Measurements from ENCODE around the gene LCN12.

The LCN12 gene

GRCh38 chr9:136915632-136916329, 36.3 kb upstream of the LCN12 start:
- H3K9me3 ChIP-seq (ENCODE audit: low read depth, low read length) = no peaks in the 10 kb centered on the region
- TF ChIP-seq EZH2 (IDR thresholded peaks at IDR 0.05) = no peak
- no peak for TF ChIP-seq FOXP2 (optimal IDR thresholded peaks at IDR 0.05; ENCODE audit: control extremely low read depth, extremely low read length, insufficient read depth)
- TF ChIP-seq POLR2AphosphoS5 (IDR thresholded peaks at IDR 0.05; ENCODE audit: borderline replicate concordance, low read depth, low read length) = no peak
- DNase-seq (ENCODE audit: low read depth, low spot score) = no peak
- no peak overlapping the region for H3K9ac ChIP-seq (ENCODE audit: insufficient read length)
- H3K4me3 ChIP-seq = no peak overlapping the region
- peaks cover 48% of the 10 kb centered on the region; the same call in 1 of the 2 replicates for H3K36me3 ChIP-seq (ENCODE audit: insufficient read depth, low read length)
- H3K27ac ChIP-seq = no peak overlapping the region

GRCh38 chr9:136916330-136917184, 35.5 kb upstream of the LCN12 start:
- peaks cover 54% of the 10 kb centered on the region; the same call in 1 of the 2 replicates for H3K36me3 ChIP-seq (ENCODE audit: insufficient read depth, low read length)
- no peak overlapping the region for H3K9ac ChIP-seq (ENCODE audit: insufficient read length)

GRCh38 chr9:136917902-136918301, 34.2 kb upstream of the LCN12 start:
- H3K4me3 ChIP-seq = no peak overlapping the region
- no peak for DNase-seq (ENCODE audit: low read depth, low spot score)
- H3K27ac ChIP-seq = no peak overlapping the region
- TF ChIP-seq POLR2AphosphoS5 (IDR thresholded peaks at IDR 0.05; ENCODE audit: borderline replicate concordance, low read depth, low read length) (no peak), FOXP2 (optimal IDR thresholded peaks at IDR 0.05; ENCODE audit: control extremely low read depth, extremely low read length, insufficient read depth) (no peak), EZH2 (IDR thresholded peaks at IDR 0.05) (no peak)
- peaks cover 54% of the 10 kb centered on the region; the same call in 1 of the 2 replicates for H3K36me3 ChIP-seq (ENCODE audit: insufficient read depth, low read length)
- H3K9me3 ChIP-seq (ENCODE audit: low read depth, low read length) = no peaks in the 10 kb centered on the region
- H3K9ac ChIP-seq (ENCODE audit: insufficient read length) = no peak overlapping the region

More at GRCh38 chr9:136916330-136917184, 35.5 kb upstream of the LCN12 start:
- H3K9me3 ChIP-seq (ENCODE audit: low read depth, low read length) = no peaks in the 10 kb centered on the region
- H3K4me3 ChIP-seq = no peak overlapping the region
- H3K27ac ChIP-seq = no peak overlapping the region
- TF ChIP-seq EZH2 (IDR thresholded peaks at IDR 0.05) (no peak), FOXP2 (optimal IDR thresholded peaks at IDR 0.05; ENCODE audit: control extremely low read depth, extremely low read length, insufficient read depth) (no peak), POLR2AphosphoS5 (IDR thresholded peaks at IDR 0.05; ENCODE audit: borderline replicate concordance, low read depth, low read length) (no peak)
- no peak for DNase-seq (ENCODE audit: low read depth, low spot score)

GRCh38 chr9:136920069-136920468, 32.0 kb upstream of the LCN12 start:
- peaks cover 48% of the 10 kb centered on the region; the same call in 1 of the 2 replicates for H3K36me3 ChIP-seq (ENCODE audit: insufficient read depth, low read length)
- no peak overlapping the region for H3K9ac ChIP-seq (ENCODE audit: insufficient read length)
- TF ChIP-seq FOXP2 (optimal IDR thresholded peaks at IDR 0.05; ENCODE audit: control extremely low read depth, extremely low read length, insufficient read depth) = no peak
- no peak for TF ChIP-seq POLR2AphosphoS5 (IDR thresholded peaks at IDR 0.05; ENCODE audit: borderline replicate concordance, low read depth, low read length)
- no peak for TF ChIP-seq EZH2 (IDR thresholded peaks at IDR 0.05)

GRCh38 chr9:136920734-136921231, 31.3 kb upstream of the LCN12 start:
- Histone ChIP-seq H3K9ac (ENCODE audit: insufficient read length) (no peak overlapping the region), H3K27ac (no peak overlapping the region), H3K9me3 (ENCODE audit: low read depth, low read length) (no peaks in the 10 kb centered on the region), H3K36me3 (ENCODE audit: insufficient read depth, low read length) (peaks cover 42% of the 10 kb centered on the region; the same call in 1 of the 2 replicates), H3K4me3 (no peak overlapping the region)
- no peak for DNase-seq (ENCODE audit: low read depth, low spot score)
- TF ChIP-seq POLR2AphosphoS5 (IDR thresholded peaks at IDR 0.05; ENCODE audit: borderline replicate concordance, low read depth, low read length) (no peak), FOXP2 (optimal IDR thresholded peaks at IDR 0.05; ENCODE audit: control extremely low read depth, extremely low read length, insufficient read depth) (no peak), EZH2 (IDR thresholded peaks at IDR 0.05) (no peak)

More at GRCh38 chr9:136920069-136920468, 32.0 kb upstream of the LCN12 start:
- H3K4me3 ChIP-seq = no peak overlapping the region
- no peak overlapping the region for H3K27ac ChIP-seq
- no peak for DNase-seq (ENCODE audit: low read depth, low spot score)
- no peaks in the 10 kb centered on the region for H3K9me3 ChIP-seq (ENCODE audit: low read depth, low read length)

GRCh38 chr9:136921307-136921706, 30.8 kb upstream of the LCN12 start:
- Histone ChIP-seq H3K27ac (no peak overlapping the region), H3K36me3 (ENCODE audit: insufficient read depth, low read length) (peaks cover 37% of the 10 kb centered on the region; the same call in 1 of the 2 replicates), H3K9me3 (ENCODE audit: low read depth, low read length) (no peaks in the 10 kb centered on the region), H3K9ac (ENCODE audit: insufficient read length) (no peak overlapping the region), H3K4me3 (no peak overlapping the region)
- no peak for DNase-seq (ENCODE audit: low read depth, low spot score)
- TF ChIP-seq POLR2AphosphoS5 (IDR thresholded peaks at IDR 0.05; ENCODE audit: borderline replicate concordance, low read depth, low read length) = no peak
- no peak for TF ChIP-seq FOXP2 (optimal IDR thresholded peaks at IDR 0.05; ENCODE audit: control extremely low read depth, extremely low read length, insufficient read depth)
- TF ChIP-seq EZH2 (IDR thresholded peaks at IDR 0.05) = no peak

- TF ChIP-seq FOXP2 (optimal IDR thresholded peaks at IDR 0.05; ENCODE audit: control extremely low read depth, extremely low read length, insufficient read depth) (no peak), EZH2 (IDR thresholded peaks at IDR 0.05) (no peak), POLR2AphosphoS5 (IDR thresholded peaks at IDR 0.05; ENCODE audit: borderline replicate concordance, low read depth, low read length) (no peak)
- Histone ChIP-seq H3K4me3 (no peak overlapping the region), H3K27ac (no peak overlapping the region), H3K9me3 (ENCODE audit: low read depth, low read length) (no peaks in the 10 kb centered on the region), H3K36me3 (ENCODE audit: insufficient read depth, low read length) (peaks cover 35% of the 10 kb centered on the region; the same call in 1 of the 2 replicates), H3K9ac (ENCODE audit: insufficient read length) (no peak overlapping the region)
- DNase-seq (ENCODE audit: low read depth, low spot score) = no peak
Measured at GRCh38 chr9:136921718-136922117, 30.4 kb upstream of the LCN12 start.

GRCh38 chr9:136922540-136922939, 29.5 kb upstream of the LCN12 start:
- DNase-seq (ENCODE audit: low read depth, low spot score) = no peak

More at GRCh38 chr9:136922540-136922939, 29.5 kb upstream of the LCN12 start:
- no peak overlapping the region for H3K4me3 ChIP-seq
- no peaks in the 10 kb centered on the region for H3K9me3 ChIP-seq (ENCODE audit: low read depth, low read length)
- no peak overlapping the region for H3K27ac ChIP-seq
- TF ChIP-seq POLR2AphosphoS5 (IDR thresholded peaks at IDR 0.05; ENCODE audit: borderline replicate concordance, low read depth, low read length) (no peak), FOXP2 (optimal IDR thresholded peaks at IDR 0.05; ENCODE audit: control extremely low read depth, extremely low read length, insufficient read depth) (no peak), EZH2 (IDR thresholded peaks at IDR 0.05) (no peak)
- H3K36me3 ChIP-seq (ENCODE audit: insufficient read depth, low read length) = peaks cover 27% of the 10 kb centered on the region; the same call in 1 of the 2 replicates
- no peak overlapping the region for H3K9ac ChIP-seq (ENCODE audit: insufficient read length)

Measured in SK-N-MC (cell line).